Right lobe of liver (tissue), 6 donors: Measurements from ENCODE around the gene RNF157. TPM values are rescaled to one million over a fixed set of nuclear protein-coding genes. Genes with fewer than 3 reads are reported as not detected.
A peak's percentile ranks its signal among the peaks of the same experiment; 100 is the strongest.

ENCODE experiments used
- ATAC-seq, 4 donors: fragments of 200-7000 bp; cut with Tn5 transposase; one replicate each; pipeline ENCODE4 v1.9.1; 2020; ENCODE audit warnings: mild to moderate bottlenecking in 4 of 4, moderate library complexity in 4 of 4
- DNase-seq, 3 donors: peaks; one replicate each; pipeline ENCODE4 v3.0.0-alpha.2; 2020
- H3K27ac ChIP-seq, 3 donors: fragments of 200-600 bp; one replicate each; pipeline ENCODE4 v1.8.0; 2022
- H3K27me3 ChIP-seq, 2 donors: fragments of 200-600 bp; one replicate each; pipeline ENCODE4 v1.8.0; 2022
- H3K36me3 ChIP-seq, 4 donors: fragments of 200-600 bp; sonication (generic) in 1 of 4; one replicate each; pipeline versions ENCODE4 v1.5.1 to v1.8.0; 2017 to 2022; ENCODE audit warnings: control low read depth in 1 of 4
- H3K4me1 ChIP-seq, 4 donors: fragments of 200-600 bp; sonication (generic) in 1 of 4; one replicate each; pipeline versions ENCODE4 v1.5.1 to v1.8.0; 2017 to 2022; ENCODE audit warnings: control low read depth in 1 of 4
- H3K4me3 ChIP-seq, 3 donors: fragments of 200-600 bp; one replicate each; pipeline ENCODE4 v1.8.0; 2022
- H3K9me3 ChIP-seq, 4 donors: fragments of 200-600 bp; sonication (generic) in 1 of 4; one replicate each; pipeline versions ENCODE4 v1.5.1 to v1.8.0; 2017 to 2022; ENCODE audit warnings: control low read depth in 1 of 4
- CTCF ChIP-seq, 4 donors: fragments of 200-600 bp in 3 of 4; fragments of 450-650 bp in 1 of 4; IDR thresholded peaks; one replicate each; pipeline versions ENCODE4 v1.5.1 to v1.8.0; 2016 to 2022; ENCODE audit warnings: antibody characterized with exemption in 4 of 4, mild to moderate bottlenecking in 2 of 4
- POLR2A ChIP-seq: fragments of 450-650 bp; IDR thresholded peaks from one replicate; pipeline ENCODE4 v1.6.1; 2017; ENCODE audit warnings: antibody characterized with exemption, mild to moderate bottlenecking
- WGBS: methylation state at CpG from one replicate; pipeline ENCODE4 v1.1.6; 2018; ENCODE audit warnings: low coverage, low lambda C conversion rate; ENCODE audit not compliant: insufficient coverage; ENCODE audit errors: missing lambda C conversion rate; 5-methylcytosine and 5-hydroxymethylcytosine counted together
- intact Hi-C, 2 donors: fragments of 100-400 bp; cut with DNase I; formaldehyde crosslinking; loops; one replicate each; pipeline versions ENCODE4 v1.11.2 to v1.14.1; 2022
- total RNA-seq, 6 experiments: library from RNA; depleted of rRNA in 2 of 6; stranded (reverse); fragments of >200 nt in 2 of 6; fragmentation: NEBNext Ultra II Directional in 3 of 6; extraction: Animal tissue kit (Norgen Biotek cat#: 25700) in 3 of 6; gene quantifications; one replicate each; pipeline versions ENCODE4 v1.1.0 to v1.2.4, GENCODE V29; 2016 to 2023
- donor health status: DM: no; HTN: yes; CAD: no.
- donor health status: DM: no; HTN: no; CAD: no.
- donor health status: DM: no; HTN: no; CAD: no.
- donor health status: DM: no; HTN: yes; CAD: no.
- donor health status: DM: no; HTN: yes; CAD: no.

RNF157 gene
- total RNA-seq, 6 experiments from 2014 or later: 0.39 to 14.5 (median 6.0) TPM

GRCh38 chr17:76151896-76152454, 88.3 kb downstream of the RNF157 start:
- no peak for ATAC-seq
- no peak overlapping the region for H3K4me3 ChIP-seq
- H3K27ac ChIP-seq: no peak overlapping the region
- DNase-seq: peak in 1 of 3 donors; percentile 36
- no peaks in the 10 kb centered on the region for H3K9me3 ChIP-seq
- TF ChIP-seq POLR2A (no peak), CTCF (IDR thresholded peaks at IDR 0.05) (no peak)
- no peaks in the 10 kb centered on the region for H3K36me3 ChIP-seq
- WGBS: 89% methylated on average over 7 of the region's 8 CpGs
- no peaks in the 10 kb centered on the region for H3K27me3 ChIP-seq
- H3K4me1 ChIP-seq: peaks cover 0 to 10% (median 2%) of the 10 kb centered on the region in 4 donors
- intact Hi-C loops: no loop called here

GRCh38 chr17:76150712-76151622, 89.3 kb downstream of the RNF157 start:
- Histone ChIP-seq H3K27me3 (no peaks in the 10 kb centered on the region), H3K36me3 (no peaks in the 10 kb centered on the region), H3K4me1 (peaks cover 0 to 10% (median 2%) of the 10 kb centered on the region in 4 donors), H3K9me3 (no peaks in the 10 kb centered on the region), H3K27ac (no peak overlapping the region), H3K4me3 (no peak overlapping the region)
- intact Hi-C loops: no loop called here
- no peak for TF ChIP-seq POLR2A
- peak in 1 of 4 donors; percentile 8 for TF ChIP-seq CTCF (IDR thresholded peaks at IDR 0.05)
- DNase-seq: peak; percentile 52 to 87 (median 78)
- 62% methylated on average over 15 of the region's 23 CpGs for WGBS
- peak; percentile 86 to 92 (median 88) for ATAC-seq

GRCh38 chr17:76149214-76149613, 91.1 kb downstream of the RNF157 start:
- H3K27me3 ChIP-seq: no peaks in the 10 kb centered on the region
- ATAC-seq (no peak), DNase-seq (no peak)
- H3K9me3 ChIP-seq: no peaks in the 10 kb centered on the region
- H3K27ac ChIP-seq: no peak overlapping the region
- TF ChIP-seq CTCF (IDR thresholded peaks at IDR 0.05): no peak
- TF ChIP-seq POLR2A: no peak
- H3K36me3 ChIP-seq: no peaks in the 10 kb centered on the region
- WGBS: 84% methylated on average over 3 of the region's 10 CpGs
- intact Hi-C loops: no loop called here
- no peak overlapping the region for H3K4me3 ChIP-seq
- peaks cover 0 to 10% (median 2%) of the 10 kb centered on the region in 4 donors for H3K4me1 ChIP-seq

- no peak for TF ChIP-seq POLR2A
- TF ChIP-seq CTCF (IDR thresholded peaks at IDR 0.05): no peak
- H3K9me3 ChIP-seq: no peaks in the 10 kb centered on the region
- ATAC-seq (no peak), DNase-seq (no peak)
- no peaks in the 10 kb centered on the region for H3K27me3 ChIP-seq
- H3K4me3 ChIP-seq: no peak overlapping the region
- no CpG with 5 or more reads among the region's 1 CpG for WGBS
- intact Hi-C loops: no loop called here
- H3K27ac ChIP-seq: no peak overlapping the region
- peaks cover 0 to 10% (median 2%) of the 10 kb centered on the region in 4 donors for H3K4me1 ChIP-seq
- no peaks in the 10 kb centered on the region for H3K36me3 ChIP-seq
Measured at GRCh38 chr17:76148015-76148326, 92.3 kb downstream of the RNF157 start.
